Measurements from ENCODE around the gene SLC47A1.

DNA sequence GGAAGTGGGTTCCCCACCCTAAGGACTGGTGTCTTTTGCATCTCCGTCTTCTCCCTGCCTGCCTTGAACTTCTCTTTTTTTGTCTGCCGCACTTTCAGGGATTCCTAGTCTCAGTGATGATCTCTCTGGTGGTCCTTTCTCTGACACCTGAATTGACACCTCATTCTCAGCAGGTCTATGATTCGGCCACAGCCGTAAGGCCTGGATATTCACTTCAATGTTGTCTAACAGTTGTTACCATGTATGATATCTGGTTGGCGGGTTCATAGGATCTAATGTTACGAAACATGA is 25.1 kb upstream of the SLC47A1 start:
- no peak for TF ChIP-seq CTCF (IDR thresholded peaks at IDR 0.05; ENCODE audit: control extremely low read depth in 1 of 3, insufficient read depth in 1 of 3, low read depth in 1 of 3, low read length in 3 of 3)
- no peak for TF ChIP-seq CHD7 (IDR thresholded peaks at IDR 0.05; ENCODE audit: insufficient replicate concordance, low read length)
- TF ChIP-seq POLR2AphosphoS5 (IDR thresholded peaks at IDR 0.05; ENCODE audit: low read depth, low read length) = no peak
- no peak for TF ChIP-seq EZH2 (IDR thresholded peaks at IDR 0.05; ENCODE audit: low read depth, low read length, severe bottlenecking)
- no peak for TF ChIP-seq RXRA (IDR thresholded peaks at IDR 0.05; ENCODE audit: insufficient read depth, low read depth, low read length)
- no peak for TF ChIP-seq EGR1 (IDR thresholded peaks at IDR 0.05; ENCODE audit: borderline replicate concordance, low read depth, low read length)
- no peak for TF ChIP-seq MAFK (IDR thresholded peaks at IDR 0.05; ENCODE audit: low read depth, low read length)
- TF ChIP-seq EP300 (IDR thresholded peaks at IDR 0.05; ENCODE audit: borderline replicate concordance in 1 of 2, low read depth in 2 of 2, low read length in 2 of 2) = no peak
- no peak for TF ChIP-seq POLR2A (IDR thresholded peaks at IDR 0.05; ENCODE audit: control extremely low read depth in 1 of 2, low read depth in 2 of 2, low read length in 2 of 2)
- TF ChIP-seq GABPA (IDR thresholded peaks at IDR 0.05; ENCODE audit: borderline replicate concordance, insufficient read depth, low read length) = no peak
- no peak for TF ChIP-seq RFX5 (IDR thresholded peaks at IDR 0.05; ENCODE audit: borderline replicate concordance, low read depth, low read length)
- no peak for TF ChIP-seq HDAC6 (IDR thresholded peaks at IDR 0.05; ENCODE audit: low read depth, low read length)
- no peak for TF ChIP-seq BRCA1 (IDR thresholded peaks at IDR 0.05; ENCODE audit: low read depth, low read length)
- TF ChIP-seq TAF7 (optimal IDR thresholded peaks at IDR 0.05; ENCODE audit: borderline replicate concordance, low read depth, low read length) = no peak

All from H1 (cell line).